Spleen (tissue), 11 donors: ENCODE results near the gene ARHGEF2. TPM values are rescaled to one million over a fixed set of nuclear protein-coding genes. Genes with fewer than 3 reads are reported as not detected.
A peak's percentile ranks its signal among the peaks of the same experiment; 100 is the strongest.

Experiments
- DNase-seq: peaks from one replicate; pipeline ENCODE4 v3.0.0-alpha.2; 2020
- H3K27ac ChIP-seq, 8 donors: fragments of 200-600 bp; sonication (generic) in 7 of 8; 1 replicate in 4 of 8; 2 replicates in 4 of 8; pipeline versions ENCODE4 v1.5.0 to v1.8.0; 2016 to 2021; ENCODE audit warnings: inconsistent platforms in 4 of 8, mild to moderate bottlenecking in 4 of 8, moderate library complexity in 1 of 8
- H3K27me3 ChIP-seq, 7 donors: fragments of 200-600 bp; sonication (generic) in 6 of 7; replicated peaks in 1 of 7; 1 replicate in 4 of 7; 2 replicates in 3 of 7; pipeline versions ENCODE4 v1.5.0 to v1.8.0; 2016 to 2021; ENCODE audit warnings: inconsistent platforms in 3 of 7, mild to moderate bottlenecking in 1 of 7
- H3K36me3 ChIP-seq, 6 donors: fragments of 200-600 bp; sonication (generic) in 5 of 6; 1 replicate in 4 of 6; 2 replicates in 2 of 6; pipeline versions ENCODE4 v1.5.0 to v1.8.0; 2016 to 2021; ENCODE audit warnings: inconsistent platforms in 2 of 6
- H3K4me1 ChIP-seq, 6 donors: fragments of 200-600 bp; sonication (generic) in 5 of 6; 1 replicate in 3 of 6; 2 replicates in 3 of 6; pipeline versions ENCODE4 v1.5.0 to v1.8.0; 2016 to 2021; ENCODE audit warnings: inconsistent platforms in 3 of 6
- H3K4me3 ChIP-seq, 8 donors: fragments of 200-600 bp; sonication (generic) in 7 of 8; 1 replicate in 4 of 8; 2 replicates in 4 of 8; pipeline versions ENCODE4 v1.5.0 to v1.8.0; 2016 to 2021; ENCODE audit warnings: inconsistent platforms in 4 of 8, mild to moderate bottlenecking in 4 of 8, moderate library complexity in 2 of 8
- H3K9me3 ChIP-seq, 8 donors: fragments of 200-600 bp; sonication (generic) in 7 of 8; 1 replicate in 4 of 8; 2 replicates in 4 of 8; pipeline versions ENCODE4 v1.5.0 to v1.8.0; 2016 to 2021; ENCODE audit warnings: inconsistent platforms in 4 of 8
- CTCF ChIP-seq, 11 experiments: fragments of 200-600 bp in 7 of 11; fragments of 450-650 bp in 4 of 11; sonication (generic) in 4 of 11; IDR thresholded peaks in 8 of 11; conservative IDR thresholded peaks in 3 of 11; 1 replicate in 7 of 11; 2 replicates in 4 of 11; pipeline versions ENCODE4 v1.4.0 to v1.8.0; 2016 to 2021; ENCODE audit warnings: antibody characterized with exemption in 11 of 11, inconsistent platforms in 4 of 11, mild to moderate bottlenecking in 1 of 11
- POLR2A ChIP-seq, 3 donors: fragments of 450-650 bp; IDR thresholded peaks; one replicate each; pipeline ENCODE4 v1.5.1; 2017; ENCODE audit warnings: antibody characterized with exemption in 3 of 3, mild to moderate bottlenecking in 1 of 3
- POLR2AphosphoS5 ChIP-seq, 3 donors: sonication (generic); formaldehyde crosslinking; IDR thresholded peaks; one replicate each; pipeline ENCODE4 v1.5.1; 2017; ENCODE audit warnings: antibody characterized with exemption in 3 of 3
- WGBS, 5 donors: extraction: QIAGEN DNeasy Blood & Tissue Kit in 3 of 5; methylation state at CpG; one replicate each; pipeline versions ENCODE4 v1.1.5 to v1.1.7; 2013 to 2018; 5-methylcytosine and 5-hydroxymethylcytosine counted together
- intact Hi-C: fragments of 100-400 bp; cut with DNase I; formaldehyde crosslinking; loops from one replicate; pipeline ENCODE4 v1.15.0; 2023; ENCODE audit warnings: low total_unique reads
- polyA plus RNA-seq, 3 donors: library from polyadenylated mRNA; stranded (reverse); fragments of 200-250 nt; gene quantifications; one replicate each; pipeline ENCODE4 v1.2.1, GENCODE V29; 2013
- total RNA-seq, 7 donors: library from RNA; depleted of rRNA in 3 of 7; stranded (reverse); fragments of >200 nt in 3 of 7; fragmentation: NEBNext Ultra II Directional in 4 of 7; extraction: Animal tissue kit (Norgen Biotek cat#: 25700) in 4 of 7; gene quantifications; one replicate each; pipeline versions ENCODE4 v1.1.0 to v1.2.1, GENCODE V29; 2016 to 2021
- donor health status: healthy with polysubstance abuse.
- donor health status: DM: no; HTN: no; CAD: no; lungs with moderate emphysema.
- donor health status: DM: no; HTN: no; CAD: no.
- donor health status: Bipolar disorder and iron deficiency.
- donor health status: healthy.
- donor health status: DM: no; HTN: no; CAD: no.
- donor health status: DM: yes; HTN: yes; CAD: no.

The ARHGEF2 gene
- total and polyA plus RNA-seq, 10 donors: 45.1 to 228 (median 167) TPM

GRCh38 chr1:155979597-155980343, 1.4 kb upstream of the ARHGEF2 start:
- peak; percentile 82 for DNase-seq
- peak overlapping the region; percentile 95 to 99 (median 98) for H3K27ac ChIP-seq
- no peaks in the 10 kb centered on the region for H3K27me3 ChIP-seq
- H3K4me3 ChIP-seq: peak overlapping the region; percentile 75 to 98 (median 90)
- 6 to 18% (median 11%) methylated on average over 4 of the region's 4 CpGs for WGBS, 5 donors
- H3K36me3 ChIP-seq: peaks cover 0 to 17% (median 0%) of the 10 kb centered on the region in 6 donors
- TF ChIP-seq POLR2A (IDR thresholded peaks at IDR 0.05): no peak
- peak in 2 of 3 donors; percentile 27 to 66 for TF ChIP-seq POLR2AphosphoS5 (IDR thresholded peaks at IDR 0.05)
- no peak for TF ChIP-seq CTCF (IDR thresholded peaks at IDR 0.05 in 8 of 11, conservative IDR thresholded peaks at IDR 0.05 in 3 of 11)
- H3K9me3 ChIP-seq: no peaks in the 10 kb centered on the region
- peaks cover 49 to 92% (median 81%) of the 10 kb centered on the region in 6 donors for H3K4me1 ChIP-seq
- intact Hi-C loops: loop anchor here (5.0 kb wide), 1 partner anchor 37 kb away; the partner anchor contains the start of gene RXFP4

DNA sequence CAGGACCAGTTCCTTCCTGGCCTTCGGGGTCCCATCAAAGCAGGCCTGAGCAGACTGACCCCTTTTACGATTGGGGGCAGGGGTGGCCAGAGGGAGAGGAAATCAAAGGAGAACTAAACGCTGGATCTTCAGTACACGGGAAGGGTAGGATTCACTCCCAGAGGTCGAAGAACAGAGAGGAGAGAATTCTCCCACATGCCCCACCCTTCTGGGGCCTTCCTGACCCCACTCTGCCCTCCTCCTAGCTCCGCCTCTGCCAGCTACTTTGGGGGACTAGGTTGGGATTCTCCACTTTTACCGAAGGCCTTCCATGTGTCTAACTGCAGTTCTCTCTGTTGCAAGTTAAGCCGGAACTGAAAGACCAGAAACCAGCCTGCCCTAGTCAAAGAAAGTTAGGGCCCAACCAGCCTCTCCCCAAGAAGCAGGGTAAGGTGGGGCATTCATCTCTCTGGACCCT, 654 bp upstream of the ARHGEF2 start:
- H3K27me3 ChIP-seq: no peaks in the 10 kb centered on the region
- TF ChIP-seq POLR2A (IDR thresholded peaks at IDR 0.05): no peak
- TF ChIP-seq POLR2AphosphoS5 (IDR thresholded peaks at IDR 0.05): no peak
- TF ChIP-seq CTCF (IDR thresholded peaks at IDR 0.05 in 8 of 11, conservative IDR thresholded peaks at IDR 0.05 in 3 of 11): no peak
- peak; percentile 79 for DNase-seq
- peaks cover 57 to 92% (median 81%) of the 10 kb centered on the region in 6 donors for H3K4me1 ChIP-seq
- peak overlapping the region; percentile 75 to 98 (median 90) for H3K4me3 ChIP-seq
- peaks cover 0 to 25% (median 0%) of the 10 kb centered on the region in 6 donors for H3K36me3 ChIP-seq
- peak overlapping the region; percentile 95 to 99 (median 98) for H3K27ac ChIP-seq
- intact Hi-C loops: no loop called here
- WGBS, 5 donors: 0 to 1% (median 1%) methylated on average over 8 of the region's 8 CpGs
- no peaks in the 10 kb centered on the region for H3K9me3 ChIP-seq

GRCh38 chr1:155977690-155978324, 540 bp downstream of the ARHGEF2 start:
- no peak for DNase-seq
- peaks cover 62 to 92% (median 81%) of the 10 kb centered on the region in 6 donors for H3K4me1 ChIP-seq
- WGBS, 5 donors: 0 to 1% (median 1%) methylated on average over 44 to 52 of the region's 52 CpGs
- H3K27me3 ChIP-seq: no peaks in the 10 kb centered on the region
- intact Hi-C loops: no loop called here
- no peaks in the 10 kb centered on the region for H3K9me3 ChIP-seq
- H3K4me3 ChIP-seq: peak overlapping the region; percentile 75 to 98 (median 90)
- no peak for TF ChIP-seq POLR2AphosphoS5 (IDR thresholded peaks at IDR 0.05)
- no peak for TF ChIP-seq CTCF (IDR thresholded peaks at IDR 0.05 in 8 of 11, conservative IDR thresholded peaks at IDR 0.05 in 3 of 11)
- TF ChIP-seq POLR2A (IDR thresholded peaks at IDR 0.05): no peak
- H3K36me3 ChIP-seq: peaks cover 0 to 35% (median 0%) of the 10 kb centered on the region in 6 donors
- peak overlapping the region; percentile 95 to 99 (median 98) for H3K27ac ChIP-seq
